Trophoblast cell (in vitro differentiated cells and primary cell): ENCODE measurements around the gene SMURF2.

Source experiments
- DNase-seq, 2 donors: peaks; one replicate each; pipeline ENCODE4 v3.0.0-alpha.2; 2016
- H2AFZ ChIP-seq: 2 replicates; pipeline ENCODE4 v1.6.1; 2013; ENCODE audit warnings: low read length, moderate library complexity, mild to moderate bottlenecking; ENCODE audit not compliant: insufficient read depth, poor library complexity
- H2AK5ac ChIP-seq: 2 replicates; pipeline ENCODE4 v1.6.1; 2013; ENCODE audit warnings: mild to moderate bottlenecking, low read length
- H2BK120ac ChIP-seq: 2 replicates; pipeline ENCODE4 v1.6.1; 2013; ENCODE audit warnings: low read length, mild to moderate bottlenecking, moderate library complexity; ENCODE audit not compliant: insufficient read depth, poor library complexity
- H2BK12ac ChIP-seq: 2 replicates; pipeline ENCODE4 v1.6.1; 2013; ENCODE audit warnings: mild to moderate bottlenecking, low read length, moderate library complexity
- H2BK5ac ChIP-seq: 2 replicates; pipeline ENCODE4 v1.6.1; 2013; ENCODE audit warnings: low read length, low read depth, moderate library complexity, mild to moderate bottlenecking; ENCODE audit not compliant: poor library complexity
- H3K14ac ChIP-seq: 2 replicates; pipeline ENCODE4 v1.6.1; 2013; ENCODE audit warnings: mild to moderate bottlenecking, low read length
- H3K18ac ChIP-seq: 2 replicates; pipeline ENCODE4 v1.6.1; 2013; ENCODE audit warnings: mild to moderate bottlenecking, low read length
- H3K23ac ChIP-seq: 2 replicates; pipeline ENCODE4 v1.6.1; 2013; ENCODE audit warnings: low read length
- H3K27ac ChIP-seq: 2 replicates; pipeline ENCODE4 v1.5.1; 2013; ENCODE audit warnings: low read depth, mild to moderate bottlenecking, inconsistent platforms, low read length, moderate library complexity
- H3K27me3 ChIP-seq: 2 replicates; pipeline ENCODE4 v1.6.1; 2013; ENCODE audit warnings: inconsistent platforms, mild to moderate bottlenecking, low read length, moderate library complexity; ENCODE audit not compliant: insufficient read depth
- H3K36me3 ChIP-seq, 2 experiments: 1 replicate in 1 of 2; 2 replicates in 1 of 2; pipeline ENCODE4 v1.6.1; 2013; ENCODE audit warnings: low read length in 2 of 2, mild to moderate bottlenecking in 2 of 2, moderate library complexity in 1 of 2; ENCODE audit not compliant: insufficient read depth in 2 of 2, control insufficient read depth in 1 of 2
- H3K4ac ChIP-seq: 2 replicates; pipeline ENCODE4 v1.6.1; 2013; ENCODE audit warnings: low read depth, mild to moderate bottlenecking, low read length, moderate library complexity
- H3K4me1 ChIP-seq, 2 experiments: 1 replicate in 1 of 2; 2 replicates in 1 of 2; pipeline ENCODE4 v1.6.1; 2013; ENCODE audit warnings: low read length in 2 of 2, mild to moderate bottlenecking in 2 of 2, moderate library complexity in 1 of 2; ENCODE audit not compliant: insufficient read depth in 2 of 2, control insufficient read depth in 1 of 2
- H3K4me2 ChIP-seq: 2 replicates; pipeline ENCODE4 v1.6.1; 2013; ENCODE audit warnings: inconsistent platforms, mild to moderate bottlenecking, low read length, moderate library complexity
- H3K4me3 ChIP-seq: 2 replicates; pipeline ENCODE4 v1.5.1; 2013; ENCODE audit warnings: mild to moderate bottlenecking, low read depth, low read length, inconsistent platforms
- H3K79me1 ChIP-seq: one replicate; pipeline ENCODE4 v1.6.1; 2013; ENCODE audit warnings: low read length
- H3K79me2 ChIP-seq: 2 replicates; pipeline ENCODE4 v1.6.1; 2013; ENCODE audit warnings: low read length, mild to moderate bottlenecking; ENCODE audit not compliant: control insufficient read depth, insufficient read depth, poor library complexity
- H3K9ac ChIP-seq: 2 replicates; pipeline ENCODE4 v1.6.1; 2013; ENCODE audit warnings: mild to moderate bottlenecking, low read length
- H3K9me3 ChIP-seq: 2 replicates; pipeline ENCODE4 v1.6.1; 2013; ENCODE audit warnings: low read depth, mild to moderate bottlenecking, control low read depth, inconsistent platforms, low read length; ENCODE audit not compliant: insufficient read depth
- H4K12ac ChIP-seq: 2 replicates; pipeline ENCODE4 v1.6.1; 2013; ENCODE audit warnings: low read depth, mild to moderate bottlenecking, low read length, moderate library complexity
- H4K8ac ChIP-seq: 2 replicates; pipeline ENCODE4 v1.6.1; 2013; ENCODE audit warnings: low read depth, mild to moderate bottlenecking, low read length, moderate library complexity
- H4K91ac ChIP-seq: one replicate; pipeline ENCODE4 v1.6.1; 2013; ENCODE audit warnings: low read depth, mild to moderate bottlenecking, low read length, moderate library complexity
- WGBS: extraction: QIAGEN DNeasy Blood & Tissue Kit; methylation state at CpG from one replicate; pipeline ENCODE4 v1.1.7; 2013; ENCODE audit warnings: missing lambda C conversion rate; ENCODE audit not compliant: insufficient read length, insufficient coverage; ENCODE audit errors: extremely low coverage; 5-methylcytosine and 5-hydroxymethylcytosine counted together

Gene SMURF2

GRCh38 chr17:64702815-64703214 lies 40.7 kb upstream of the SMURF2 start:
- H2BK120ac ChIP-seq = no peak overlapping the region
- no peaks in the 10 kb centered on the region for H3K9me3 ChIP-seq
- H3K23ac ChIP-seq = no peak overlapping the region
- H4K12ac ChIP-seq = no peak overlapping the region
- no peak overlapping the region for H2AK5ac ChIP-seq
- no peak overlapping the region for H2AFZ ChIP-seq
- H3K4me1 ChIP-seq = peaks cover 9 to 18% of the 10 kb centered on the region in 2 experiments
- H4K91ac ChIP-seq = no peak overlapping the region
- no peaks in the 10 kb centered on the region for H3K27me3 ChIP-seq
- no peak overlapping the region for H2BK12ac ChIP-seq
- H4K8ac ChIP-seq = no peak overlapping the region
- peaks cover 12% of the 10 kb centered on the region for H3K79me1 ChIP-seq
- no peaks in the 10 kb centered on the region for H3K36me3 ChIP-seq
- H3K4me2 ChIP-seq = no peak overlapping the region
- H3K14ac ChIP-seq = no peak overlapping the region
- H3K27ac ChIP-seq = no peak overlapping the region
- no peak overlapping the region for H3K18ac ChIP-seq
- no peak for DNase-seq
- H3K4ac ChIP-seq = no peak overlapping the region
- H3K4me3 ChIP-seq = no peak overlapping the region
- H3K9ac ChIP-seq = no peak overlapping the region
- no peak overlapping the region for H2BK5ac ChIP-seq
- WGBS = no CpG with 5 or more reads among the region's 2 CpGs
- no peaks in the 10 kb centered on the region for H3K79me2 ChIP-seq

- H2BK120ac ChIP-seq = no peak overlapping the region
- H3K18ac ChIP-seq = no peak overlapping the region
- H2BK5ac ChIP-seq = no peak overlapping the region
- no peaks in the 10 kb centered on the region for H3K27me3 ChIP-seq
- peaks cover 3% of the 10 kb centered on the region for H3K79me1 ChIP-seq
- H3K4ac ChIP-seq = no peak overlapping the region
- no peak overlapping the region for H3K9ac ChIP-seq
- H4K91ac ChIP-seq = no peak overlapping the region
- H4K12ac ChIP-seq = no peak overlapping the region
- H3K27ac ChIP-seq = no peak overlapping the region
- WGBS = no CpG with 5 or more reads among the region's 2 CpGs
- no peak overlapping the region for H2BK12ac ChIP-seq
- no peak overlapping the region for H3K4me3 ChIP-seq
- no peak overlapping the region for H3K14ac ChIP-seq
- H2AK5ac ChIP-seq = no peak overlapping the region
- H2AFZ ChIP-seq = no peak overlapping the region
- H3K9me3 ChIP-seq = no peaks in the 10 kb centered on the region
- peak in 1 of 2 donors; percentile 35 for DNase-seq
- H3K4me2 ChIP-seq = no peak overlapping the region
- no peak overlapping the region for H4K8ac ChIP-seq
- H3K4me1 ChIP-seq = peaks cover 2 to 7% of the 10 kb centered on the region in 2 experiments
- H3K79me2 ChIP-seq = no peaks in the 10 kb centered on the region
- no peaks in the 10 kb centered on the region for H3K36me3 ChIP-seq
- no peak overlapping the region for H3K23ac ChIP-seq
Measured at GRCh38 chr17:64698725-64699124, 36.6 kb upstream of the SMURF2 start.

GRCh38 chr17:64694207-64694606 lies 32.1 kb upstream of the SMURF2 start:
- Histone ChIP-seq H4K8ac (no peak overlapping the region), H2AK5ac (no peak overlapping the region), H2AFZ (no peak overlapping the region), H3K27ac (no peak overlapping the region), H2BK120ac (no peak overlapping the region), H3K36me3 (no peaks in the 10 kb centered on the region), H3K4me3 (no peak overlapping the region), H3K4ac (no peak overlapping the region), H3K79me1 (no peaks in the 10 kb centered on the region), H3K4me2 (no peak overlapping the region), H4K12ac (no peak overlapping the region), H3K18ac (no peak overlapping the region), H4K91ac (peak overlapping the region; percentile 24), H3K23ac (no peak overlapping the region), H2BK5ac (no peak overlapping the region), H3K79me2 (no peaks in the 10 kb centered on the region), H3K9ac (no peak overlapping the region), H3K4me1 (no peaks in the 10 kb centered on the region), H3K9me3 (no peaks in the 10 kb centered on the region), H2BK12ac (peak overlapping the region; percentile 13), H3K14ac (no peak overlapping the region), H3K27me3 (no peaks in the 10 kb centered on the region)
- no CpG with 5 or more reads among the region's 5 CpGs for WGBS
- peak; percentile 94 to 95 for DNase-seq

- no peak for DNase-seq
- H3K4me3 ChIP-seq = no peak overlapping the region
- no peaks in the 10 kb centered on the region for H3K79me1 ChIP-seq
- H3K14ac ChIP-seq = no peak overlapping the region
- H4K8ac ChIP-seq = no peak overlapping the region
- H3K4me1 ChIP-seq = no peaks in the 10 kb centered on the region
- no peak overlapping the region for H2BK120ac ChIP-seq
- no peak overlapping the region for H4K12ac ChIP-seq
- no peak overlapping the region for H3K27ac ChIP-seq
- H3K27me3 ChIP-seq = no peaks in the 10 kb centered on the region
- H3K4ac ChIP-seq = no peak overlapping the region
- H2AFZ ChIP-seq = no peak overlapping the region
- no peak overlapping the region for H3K23ac ChIP-seq
- H2BK5ac ChIP-seq = no peak overlapping the region
- no peak overlapping the region for H2BK12ac ChIP-seq
- no peaks in the 10 kb centered on the region for H3K79me2 ChIP-seq
- H3K9me3 ChIP-seq = no peaks in the 10 kb centered on the region
- WGBS = no CpG with 5 or more reads among the region's 3 CpGs
- no peak overlapping the region for H3K9ac ChIP-seq
- no peaks in the 10 kb centered on the region for H3K36me3 ChIP-seq
- no peak overlapping the region for H2AK5ac ChIP-seq
- no peak overlapping the region for H4K91ac ChIP-seq
- no peak overlapping the region for H3K4me2 ChIP-seq
- H3K18ac ChIP-seq = no peak overlapping the region
Measured at GRCh38 chr17:64692187-64692586, 30.1 kb upstream of the SMURF2 start.
